HCT116 (cell line): Measurements from ENCODE around the gene PPIF. TPM values are rescaled to one million over a fixed set of nuclear protein-coding genes. Genes with fewer than 3 reads are reported as not detected.

Experiments used
- ATAC-seq: fragments of 200-7000 bp; cut with Tn5 transposase; 2 replicates; pipeline ENCODE4 v1.9.1; 2020; ENCODE audit warnings: mild to moderate bottlenecking, moderate library complexity
- BruUV-seq: library from RNA; stranded (reverse); fragments of 400-500 nt; replicated peaks from 2 replicates; lab custom pipeline; 2021; lab: Mats Ljungman, UMichigan
- CTCF ChIA-PET: fragments of 300-600 bp; sonication (Branson Sonifier 250); formaldehyde crosslinking; loops from one replicate; lab custom pipeline; 2021; ENCODE audit warnings: antibody characterized with exemption; lab: Charles Lee
- POLR2A ChIA-PET: fragments of 300-600, 350-600 bp; sonication (Branson Sonifier 250); formaldehyde crosslinking; loops from one replicate; lab custom pipeline; 2021; ENCODE audit warnings: antibody characterized with exemption; lab: Charles Lee
- RAD21 ChIA-PET, 2 experiments: fragments of 300-600 bp; sonication (Branson Sonifier 250); formaldehyde crosslinking; loops; one replicate each; lab custom pipeline; 2023; ENCODE audit warnings: low total read pairs in 2 of 2; ENCODE audit not compliant: uncharacterized antibody in 2 of 2, unreplicated experiment in 2 of 2, low non-redundant PET in 1 of 2; lab: Charles Lee
- DNase-seq: peaks from one replicate; pipeline ENCODE4 v3.0.0-alpha.2; 2010; ENCODE audit warnings: low read depth, low spot score
- H2AFZ ChIP-seq: fragments of 200-600 bp; shearing (Covaris generic), sonication (generic); 2 replicates; pipeline ENCODE4 v1.6.1; 2017; ENCODE audit warnings: low read depth, mixed run types, mixed read lengths, antibody characterized with exemption, low read length; ENCODE audit not compliant: poor library complexity, severe bottlenecking
- H3K27ac ChIP-seq: 2 replicates; pipeline ENCODE4 v1.5.1; 2012; ENCODE audit warnings: low read depth, low read length
- H3K27me3 ChIP-seq: fragments of 200-600 bp; sonication (generic); 2 replicates; pipeline ENCODE4 v1.6.1; 2016; ENCODE audit warnings: mixed run types, low read length, mixed read lengths; ENCODE audit not compliant: insufficient read depth
- H3K36me3 ChIP-seq, 2 experiments: fragments of 200-500 bp in 1 of 2; fragments of 200-600 bp in 1 of 2; sonication (Bioruptor generic) in 1 of 2; sonication (generic) in 1 of 2; 2 replicates each; pipeline versions ENCODE4 v1.5.1 to v1.6.1; 2014 to 2016; ENCODE audit warnings: low read length in 2 of 2, inconsistent platforms in 1 of 2, mixed read lengths in 1 of 2, mixed run types in 1 of 2; ENCODE audit not compliant: insufficient read depth in 2 of 2, control insufficient read depth in 1 of 2
- H3K4me1 ChIP-seq, 2 experiments: fragments of 200-600 bp in 1 of 2; sonication (generic) in 1 of 2; 2 replicates each; pipeline versions ENCODE4 v1.5.1 to v1.6.1; 2012 to 2017; ENCODE audit warnings: low read length in 2 of 2, inconsistent platforms in 1 of 2, mild to moderate bottlenecking in 1 of 2, mixed read lengths in 1 of 2, mixed run types in 1 of 2, moderate library complexity in 1 of 2; ENCODE audit not compliant: insufficient read depth in 2 of 2, control insufficient read depth in 1 of 2
- H3K4me2 ChIP-seq: fragments of 200-600 bp; sonication (generic); 2 replicates; pipeline ENCODE4 v1.6.1; 2017; ENCODE audit warnings: mixed run types, low read length, mixed read lengths
- H3K4me3 ChIP-seq, 2 experiments: fragments of 200-600 bp in 1 of 2; sonication (generic) in 1 of 2; replicated peaks in 1 of 2; 2 replicates each; pipeline ENCODE4 v1.5.1; 2011 to 2016; ENCODE audit warnings: low read length in 2 of 2, control low read depth in 1 of 2, low read depth in 1 of 2, mild to moderate bottlenecking in 1 of 2, mixed read lengths in 1 of 2, mixed run types in 1 of 2
- H3K79me2 ChIP-seq: fragments of 200-600 bp; sonication (generic); 2 replicates; pipeline ENCODE4 v1.6.1; 2017; ENCODE audit warnings: mild to moderate bottlenecking, mixed run types, low read length, moderate library complexity, mixed read lengths; ENCODE audit not compliant: insufficient read depth
- H3K9ac ChIP-seq: fragments of 200-600 bp; sonication (generic); 2 replicates; pipeline ENCODE4 v1.6.1; 2016; ENCODE audit warnings: low read length, mixed read lengths
- H3K9me2 ChIP-seq: fragments of 200-600 bp; sonication (generic), shearing (Covaris generic); 2 replicates; pipeline ENCODE4 v1.6.1; 2017; ENCODE audit warnings: mixed run types, mild to moderate bottlenecking, moderate library complexity; ENCODE audit not compliant: insufficient read depth
- H3K9me3 ChIP-seq, 2 experiments: fragments of 200-500 bp in 1 of 2; fragments of 200-600 bp in 1 of 2; sonication (Bioruptor generic) in 1 of 2; sonication (generic) in 1 of 2; 2 replicates each; pipeline ENCODE4 v1.6.1; 2014 to 2017; ENCODE audit warnings: low read length in 2 of 2, mixed read lengths in 2 of 2, inconsistent platforms in 1 of 2, low read depth in 1 of 2, mild to moderate bottlenecking in 1 of 2, mixed run types in 1 of 2, moderate library complexity in 1 of 2; ENCODE audit not compliant: control insufficient read depth in 1 of 2, insufficient read depth in 1 of 2
- H4K20me1 ChIP-seq: fragments of 200-600 bp; sonication (generic), shearing (Covaris generic); 2 replicates; pipeline ENCODE4 v1.6.1; 2017; ENCODE audit warnings: mixed run types, mild to moderate bottlenecking, moderate library complexity; ENCODE audit not compliant: insufficient read depth
- CBX3 ChIP-seq: IDR thresholded peaks from 2 replicates; pipeline ENCODE4 v1.6.1; 2012; ENCODE audit warnings: low read depth
- EGR1 ChIP-seq: IDR thresholded peaks from 2 replicates; pipeline ENCODE4 v1.6.1; 2012; ENCODE audit warnings: low read depth
- ELF1 ChIP-seq: IDR thresholded peaks from 2 replicates; pipeline ENCODE4 v1.6.1; 2012; ENCODE audit warnings: low read depth, borderline replicate concordance
- POLR2A ChIP-seq: IDR thresholded peaks from 2 replicates; pipeline ENCODE4 v1.7.0; 2011; ENCODE audit warnings: borderline replicate concordance; ENCODE audit not compliant: insufficient read depth, insufficient read length; ENCODE audit errors: extremely low read depth
- RAD21 ChIP-seq: IDR thresholded peaks from 2 replicates; pipeline ENCODE4 v1.6.1; 2012; ENCODE audit warnings: low read depth, mild to moderate bottlenecking
- ZNF274 ChIP-seq: fragments of 200-500 bp; sonication (Bioruptor generic); IDR thresholded peaks from 2 replicates; pipeline ENCODE4 v1.6.1; 2014; ENCODE audit warnings: mild to moderate bottlenecking, low read depth, low read length, inconsistent platforms
- intact Hi-C: fragments of 100-400 bp; cut with micrococcal nuclease; formaldehyde crosslinking; loops from 2 replicates; pipeline ENCODE4 v1.10.0; 2022
- total RNA-seq: library from RNA; stranded (reverse); gene quantifications from one replicate; pipeline ENCODE4 v1.2.1, GENCODE V29; 2021; ENCODE audit not compliant: unreplicated experiment
- TF ChIP-seq, protein P1 (sequence below): IDR thresholded peaks from 2 replicates; pipeline ENCODE4 v1.6.1; 2012

The PPIF gene
- total RNA-seq, 1 experiment from 2014 or later: 85.0 TPM

- intact Hi-C loops: no loop called here
- H3K36me3 ChIP-seq: peaks cover 0 to 4% of the 10 kb centered on the region in 2 experiments; a peak in 1 of 4 replicates
- no peak overlapping the region for H3K4me2 ChIP-seq
- no TSS peak for BruUV-seq
- no peaks in the 10 kb centered on the region for H3K9me3 ChIP-seq
- ChIA-PET RAD21 (no interaction called here), POLR2A (no interaction called here), CTCF (no interaction called here)
- no peak overlapping the region for H3K9ac ChIP-seq
- no peaks in the 10 kb centered on the region for H4K20me1 ChIP-seq
- no peak overlapping the region for H3K27ac ChIP-seq
- ATAC-seq: no peak
- H3K9me2 ChIP-seq: no peaks in the 10 kb centered on the region
- H3K79me2 ChIP-seq: no peaks in the 10 kb centered on the region
- no peak overlapping the region for H2AFZ ChIP-seq
- TF ChIP-seq RAD21: no peak
- no peak for TF ChIP-seq ELF1
- TF ChIP-seq POLR2A: no peak
- TF ChIP-seq ZNF274: no peak
- TF ChIP-seq, protein P1, sequence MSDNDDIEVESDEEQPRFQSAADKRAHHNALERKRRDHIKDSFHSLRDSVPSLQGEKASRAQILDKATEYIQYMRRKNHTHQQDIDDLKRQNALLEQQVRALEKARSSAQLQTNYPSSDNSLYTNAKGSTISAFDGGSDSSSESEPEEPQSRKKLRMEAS: no peak
- TF ChIP-seq CBX3: no peak
- TF ChIP-seq EGR1: no peak
- no peak for DNase-seq
- no peak overlapping the region for H3K4me3 ChIP-seq
- H3K27me3 ChIP-seq: no peaks in the 10 kb centered on the region
- H3K4me1 ChIP-seq: peaks cover 20% of the 10 kb centered on the region in 2 experiments
These were observed 32.3 kb upstream of the PPIF start for GRCh38 chr10:79314761-79315601.

DNA sequence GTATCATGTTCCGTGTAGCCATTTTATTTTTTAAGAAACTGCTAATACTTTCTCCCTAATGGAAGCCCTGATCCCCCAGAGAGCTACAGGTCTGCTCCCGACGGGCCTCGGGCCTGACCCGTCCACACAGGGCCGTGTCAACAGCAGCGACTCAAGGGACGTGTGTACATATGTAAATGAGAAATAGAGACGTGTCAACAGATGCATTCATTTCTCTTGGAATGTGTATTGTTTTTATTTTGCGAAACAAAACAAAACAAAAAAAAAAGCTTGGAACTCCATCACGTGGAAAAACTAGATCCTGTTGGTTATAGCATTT is 31.7 kb upstream of the PPIF start:
- Histone ChIP-seq H3K27ac (no peak overlapping the region), H3K4me2 (no peak overlapping the region), H3K4me3 (no peak overlapping the region), H2AFZ (no peak overlapping the region), H4K20me1 (no peaks in the 10 kb centered on the region), H3K9ac (no peak overlapping the region), H3K9me2 (no peaks in the 10 kb centered on the region), H3K27me3 (no peaks in the 10 kb centered on the region)
- ATAC-seq (no peak), DNase-seq (no peak)
- ChIA-PET RAD21 (no interaction called here), POLR2A (no interaction called here), CTCF (interaction anchor here (0.6 kb wide), 1 partner anchor 13 kb away, joined by 3 read pairs; no protein-coding TSS in a partner anchor)
- intact Hi-C loops: no loop called here
- no TSS peak for BruUV-seq
- TF ChIP-seq ELF1: no peak
- TF ChIP-seq, all 23 proteins: peak for 0
- peaks cover 0 to 4% of the 10 kb centered on the region in 2 experiments; a peak in 1 of 4 replicates for H3K36me3 ChIP-seq
- H3K79me2 ChIP-seq: no peaks in the 10 kb centered on the region
- no peaks in the 10 kb centered on the region for H3K9me3 ChIP-seq
- peaks cover 20% of the 10 kb centered on the region in 2 experiments for H3K4me1 ChIP-seq
